Stimulated activated CD4-positive, alpha-beta T cell treated with anti-CD3 and anti-CD28 coated beads, Interleukin-12 subunit alpha, Interleukin-12 subunit beta, amount 100 ng/mL, for 48 hours (primary cell): ENCODE results near the gene PGAM1.
"Not testable (repeated sequence)": the region's sequence is repeated elsewhere in the genome, so short reads cannot be mapped to it uniquely, and the experiment has no call there.

Experiments
- DNase-seq, 3 donors: peaks; one replicate each; pipeline ENCODE4 v3.0.0-alpha.2; 2020; ENCODE audit warnings: low read depth in 2 of 3, low spot score in 1 of 3

The PGAM1 gene

DNA sequence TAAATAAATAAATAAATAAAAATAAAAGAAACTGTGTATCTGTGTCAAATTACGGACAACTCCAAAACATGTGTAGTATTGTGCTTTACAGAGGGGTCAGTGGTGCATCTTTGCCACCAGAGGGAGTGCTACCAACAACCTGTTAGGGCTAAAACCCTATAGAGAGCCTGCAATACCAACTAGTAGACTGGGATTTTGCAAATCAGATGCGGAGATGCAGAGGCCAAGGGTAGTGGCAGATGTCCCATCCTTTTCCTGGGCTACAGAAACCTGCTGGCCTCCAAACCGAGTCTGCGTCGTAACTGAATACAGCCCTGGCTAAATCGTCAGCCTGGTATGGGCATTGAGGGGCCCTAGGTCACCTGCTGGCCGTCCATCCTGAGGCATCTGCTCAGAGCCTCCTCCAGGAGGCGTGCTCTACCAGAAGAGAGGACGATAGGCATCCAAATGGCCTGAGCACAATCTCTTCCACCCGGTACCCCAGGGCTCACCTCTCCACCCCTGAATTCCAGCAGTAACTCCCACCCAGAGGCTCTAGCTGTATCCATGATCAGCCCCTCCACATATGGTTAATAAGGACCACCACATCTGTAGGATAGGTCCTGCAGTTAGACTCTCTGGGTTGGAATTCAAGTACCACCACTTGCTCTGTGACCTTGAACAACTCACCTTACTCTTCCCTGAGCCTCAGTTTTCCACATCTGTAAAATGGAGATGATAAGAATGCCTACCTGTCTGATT, 18.6 kb upstream of the PGAM1 start:
- DNase-seq, result peak in 1 of 3 donors; percentile 54

DNA sequence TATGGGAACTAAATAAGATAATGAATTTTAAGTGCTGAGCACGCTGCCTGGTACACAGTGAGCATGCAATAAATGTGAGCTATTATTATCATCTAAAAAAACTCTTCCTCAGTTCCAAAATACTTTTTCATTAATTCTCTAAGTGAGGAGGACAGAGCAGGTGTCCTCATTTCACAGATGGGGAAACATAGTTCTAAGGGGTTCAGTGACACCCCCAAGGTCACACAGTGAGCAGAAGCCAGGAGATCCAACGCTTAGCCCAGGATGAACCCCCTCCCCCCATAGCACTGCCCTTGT, 18.1 kb upstream of the PGAM1 start:
- no peak for DNase-seq

DNA sequence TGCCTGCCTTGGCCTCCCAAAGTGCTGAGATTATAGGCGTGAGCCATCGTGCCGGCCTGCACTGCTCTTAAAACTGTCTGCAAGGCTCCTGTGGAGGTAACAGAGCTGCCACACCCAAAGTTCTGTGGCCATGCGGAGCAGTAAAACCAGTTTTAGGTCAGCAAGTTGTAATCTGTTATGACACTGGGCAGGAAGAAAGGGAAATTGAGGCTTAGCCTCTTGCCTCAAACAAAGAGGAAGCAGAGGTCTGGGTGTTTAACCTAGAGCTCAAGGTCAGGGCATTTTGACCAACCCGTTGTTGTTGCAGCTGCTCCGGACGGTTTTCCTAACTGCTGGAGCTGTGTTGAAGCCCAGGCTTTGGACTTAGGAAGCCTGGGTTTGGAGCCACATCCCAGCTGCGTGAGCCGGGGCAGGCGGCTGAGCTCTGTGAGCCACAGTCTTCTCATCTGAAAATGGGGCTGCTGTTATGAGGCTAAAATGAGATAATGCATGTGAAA, 17.4 kb upstream of the PGAM1 start:
- no peak for DNase-seq

DNA sequence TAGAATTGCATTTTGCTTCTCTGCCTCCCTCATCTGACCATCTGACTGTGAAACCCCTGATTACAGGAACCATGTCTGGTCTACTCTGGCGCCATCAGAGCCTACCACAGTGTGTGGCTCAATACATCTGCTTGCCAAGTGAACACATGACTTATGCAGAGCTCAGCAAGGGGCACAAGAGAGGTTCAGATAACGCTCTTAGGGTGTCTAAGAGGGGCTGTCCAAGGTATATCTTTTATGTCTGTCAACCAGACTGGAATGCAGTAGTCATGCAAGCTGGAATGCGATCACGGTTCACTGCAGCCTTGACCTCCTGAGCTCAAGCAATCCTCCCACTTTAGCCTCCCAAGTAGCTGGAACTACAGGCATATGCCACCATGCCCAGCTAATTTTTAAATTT, 14.6 kb upstream of the PGAM1 start:
- DNase-seq, result no peak

DNA sequence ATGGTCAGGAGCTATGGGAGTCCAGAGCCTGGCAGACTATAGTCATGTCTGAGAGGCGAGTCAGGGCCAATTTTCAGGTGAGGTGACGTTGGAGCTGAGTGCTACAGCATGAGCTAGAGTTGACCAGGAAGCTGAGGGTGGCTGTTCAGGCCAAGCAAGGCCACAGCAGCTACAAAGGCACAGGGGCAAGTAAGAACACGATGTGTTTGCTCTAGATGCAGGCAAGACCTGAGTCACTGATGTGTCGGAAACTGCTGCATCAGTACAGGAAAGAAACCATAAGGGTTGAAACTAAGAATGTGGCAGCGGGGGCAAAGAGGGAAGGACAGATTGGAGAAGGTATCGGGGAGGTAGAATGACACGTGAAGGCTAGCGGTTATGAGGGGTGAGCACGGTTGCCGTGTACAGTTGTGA, 13.1 kb upstream of the PGAM1 start:
- DNase-seq, result peak; percentile 66 to 76 (median 71)

DNA sequence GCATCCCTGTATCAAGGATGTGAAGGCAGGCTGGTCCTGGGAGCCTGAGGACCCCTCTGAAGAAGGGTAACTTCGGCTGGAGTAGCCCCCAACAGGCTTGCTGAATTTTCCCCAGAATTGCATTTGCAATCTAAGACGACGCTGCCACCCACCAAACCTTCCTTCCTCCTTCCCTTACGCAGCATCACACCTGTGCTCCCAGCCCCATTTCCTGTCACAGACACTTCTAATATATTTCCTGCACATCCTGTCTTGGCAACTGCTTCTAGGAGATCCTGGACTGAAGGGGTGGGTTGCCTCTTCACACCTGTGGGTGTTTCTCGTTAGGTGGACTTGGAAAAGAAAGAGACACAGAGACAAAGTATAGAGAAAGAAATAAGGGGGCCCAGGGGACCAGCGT, 9.4 kb upstream of the PGAM1 start:
- DNase-seq, result no peak

DNA sequence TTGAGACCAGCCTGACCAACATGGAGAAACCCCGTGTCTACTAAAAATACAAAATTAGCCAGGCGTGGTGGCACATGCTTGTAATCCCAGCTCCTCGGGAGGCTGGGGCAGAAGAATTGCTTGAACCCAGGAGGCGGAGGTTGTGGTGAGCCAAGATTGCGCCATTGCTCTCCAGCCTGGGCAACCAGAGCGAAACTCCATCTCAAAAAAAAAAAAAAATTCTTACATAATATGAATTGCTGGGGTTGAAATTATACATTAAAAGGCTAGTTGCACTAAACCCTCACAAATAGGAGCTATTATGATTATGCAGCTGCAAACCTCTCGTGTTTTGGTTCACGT, 2.3 kb upstream of the PGAM1 start:
- not testable (repeated sequence) for DNase-seq

DNA sequence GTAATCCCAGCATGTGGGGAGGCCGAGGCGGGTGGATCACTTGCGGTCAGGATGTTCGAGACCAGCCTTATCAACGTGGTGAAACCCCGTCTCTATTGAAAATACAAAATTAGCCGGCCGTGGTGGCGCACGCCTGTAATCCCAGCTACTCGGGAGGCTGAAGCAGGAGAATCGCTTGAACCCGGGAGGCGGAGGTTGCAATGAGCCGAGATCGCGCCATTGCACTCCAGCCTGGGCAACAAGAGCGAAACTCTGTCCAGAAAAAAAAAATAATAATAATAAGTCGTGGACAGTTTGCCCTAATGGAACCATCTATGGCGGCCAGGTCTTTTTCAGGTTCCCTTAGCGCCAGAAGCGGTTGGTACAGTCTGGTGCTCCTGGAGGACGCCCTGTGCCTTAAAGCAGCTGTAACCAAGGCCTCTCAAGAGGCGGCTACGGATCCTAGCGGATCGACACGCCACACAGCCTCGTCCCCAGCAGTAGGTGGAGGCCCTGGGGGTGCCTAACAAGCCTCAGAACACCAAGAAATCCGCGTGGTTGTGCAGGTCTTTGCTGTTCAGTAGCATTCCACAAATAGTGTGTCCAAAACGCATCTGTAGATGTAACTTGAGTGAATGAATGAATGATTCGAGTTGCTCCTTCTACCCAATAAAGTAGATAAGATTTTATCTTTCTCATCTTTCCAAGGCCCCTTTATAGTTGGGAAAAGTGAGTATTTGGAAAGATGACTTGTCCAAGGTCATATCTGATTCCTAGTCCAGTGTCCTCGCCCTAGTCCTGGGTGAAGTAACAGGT, 982 bp downstream of the PGAM1 start:
- no peak for DNase-seq

DNA sequence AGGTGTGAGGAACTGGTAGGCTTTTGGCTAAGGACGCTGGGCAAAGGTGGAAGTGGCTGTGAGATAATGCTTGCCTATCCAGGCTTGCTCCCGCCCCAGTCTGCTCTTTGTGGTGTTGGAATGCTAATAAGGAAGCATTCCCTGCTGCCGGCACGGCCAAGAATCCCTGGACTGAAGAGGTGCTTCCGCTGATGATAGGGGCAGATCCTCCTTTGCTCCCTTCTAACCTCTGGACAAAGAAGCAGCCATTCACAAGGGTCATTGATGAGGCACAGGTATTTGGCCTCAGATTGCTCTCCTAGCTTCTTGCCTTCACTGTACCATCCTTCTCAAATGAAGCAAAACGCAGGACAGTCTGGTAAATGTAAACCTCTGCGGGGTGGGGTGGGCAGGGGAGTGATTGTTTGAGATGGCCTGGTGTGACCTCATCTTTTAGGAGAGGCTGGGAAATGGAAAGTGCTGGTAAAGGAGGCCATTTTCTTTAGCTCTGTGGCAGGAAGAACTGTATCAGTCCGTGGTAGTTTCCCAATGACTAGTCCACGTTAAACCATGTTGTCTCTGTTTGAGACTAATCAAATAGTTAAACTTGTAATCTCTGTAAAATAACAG, 1.7 kb downstream of the PGAM1 start:
- no peak for DNase-seq

DNA sequence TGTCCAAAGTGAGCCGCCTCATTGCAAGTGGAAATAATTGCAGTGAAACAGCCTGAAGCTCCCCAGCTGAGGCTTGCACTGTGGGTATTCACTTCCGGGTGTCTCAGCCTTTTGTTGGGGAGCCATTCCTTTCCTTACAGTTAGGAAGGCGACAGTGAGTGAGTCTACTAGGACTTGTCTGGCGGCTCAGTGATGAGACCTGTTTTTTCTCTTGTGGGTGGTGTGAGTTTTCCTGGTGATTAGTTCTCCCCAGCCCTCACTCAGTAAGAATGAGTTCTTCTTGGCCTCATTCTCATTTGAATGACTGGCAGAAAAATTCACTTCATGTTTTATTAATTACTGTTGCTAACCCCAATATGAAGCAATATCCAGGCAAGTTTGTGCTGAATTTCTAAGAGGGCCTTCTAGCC, 2.6 kb downstream of the PGAM1 start:
- no peak for DNase-seq

DNA sequence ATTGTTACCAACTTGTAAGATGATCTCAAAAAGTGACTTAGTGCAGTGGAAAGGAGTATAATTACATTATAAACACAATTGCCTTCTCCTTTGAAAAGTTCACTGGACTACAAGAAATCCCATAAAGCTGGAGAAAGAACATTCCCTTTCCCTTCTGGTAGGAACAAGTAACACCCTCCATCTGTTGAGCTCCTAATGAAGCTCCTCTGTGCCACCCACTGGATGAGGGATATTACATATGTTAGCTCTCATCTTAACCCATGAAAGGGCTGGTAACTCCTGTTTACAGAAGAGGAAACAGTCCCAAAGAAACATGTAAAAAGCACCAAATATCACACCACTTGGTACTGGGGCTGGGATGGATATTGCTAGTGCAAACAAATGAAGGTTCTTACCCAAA, 8.1 kb downstream of the PGAM1 start:
- DNase-seq, result no peak

DNA sequence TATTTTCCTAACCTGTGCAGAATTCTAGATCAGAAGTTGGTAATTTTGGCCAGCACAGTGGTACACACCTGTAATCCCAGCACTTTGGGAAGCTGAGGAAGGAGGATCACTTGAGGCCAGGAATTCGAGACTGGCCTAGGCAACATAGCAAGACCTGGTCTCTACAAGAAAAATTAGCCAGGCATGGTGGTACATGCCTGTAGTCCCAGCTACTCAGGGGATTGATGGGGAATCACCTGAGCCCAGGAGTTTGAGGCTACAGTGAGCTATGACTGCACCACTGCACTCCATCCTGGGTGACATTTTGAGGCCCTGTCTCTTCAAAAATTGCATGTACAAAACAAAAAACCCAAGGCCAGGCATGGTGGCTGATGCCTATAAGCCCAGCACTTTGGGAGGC, 8.6 kb downstream of the PGAM1 start:
- no peak for DNase-seq

DNA sequence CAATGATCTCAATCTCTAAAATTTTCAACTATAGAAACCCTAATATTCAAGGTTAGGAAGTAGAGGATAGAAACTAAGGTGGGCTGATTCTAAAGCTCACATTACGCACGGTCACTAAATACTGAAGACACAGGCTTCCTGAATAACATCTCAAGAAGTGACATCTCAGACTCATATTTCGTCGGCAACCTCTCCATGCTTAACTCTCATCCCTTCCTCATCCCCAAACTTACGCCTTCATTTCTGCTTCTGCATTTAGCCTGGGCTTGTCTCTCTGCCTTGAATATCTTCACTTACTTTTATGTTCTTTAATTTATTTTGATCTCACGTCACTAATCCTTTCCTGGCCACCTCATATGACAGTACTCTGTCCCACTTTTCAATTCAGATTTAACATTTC, 9.2 kb downstream of the PGAM1 start:
- DNase-seq, result no peak

DNA sequence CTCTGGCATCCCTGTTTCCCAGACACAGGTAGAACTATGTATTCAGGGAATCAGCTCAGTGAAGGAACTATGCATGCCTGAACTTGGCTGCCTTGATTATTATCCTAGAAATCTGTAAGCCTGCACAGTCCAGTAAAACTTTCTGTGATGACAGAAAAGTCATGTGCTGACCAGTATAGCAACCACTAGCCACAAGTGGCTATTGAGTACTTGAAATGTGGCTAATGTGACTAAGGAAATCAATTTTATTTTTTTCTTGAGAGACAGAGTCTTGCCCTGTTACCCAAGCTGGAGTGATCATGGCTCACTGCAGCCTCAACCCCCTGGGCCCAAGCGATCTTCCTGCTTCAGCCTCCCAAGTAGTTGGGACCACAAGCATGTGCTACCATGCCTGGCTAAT, 16.3 kb downstream of the PGAM1 start:
- no peak for DNase-seq

DNA sequence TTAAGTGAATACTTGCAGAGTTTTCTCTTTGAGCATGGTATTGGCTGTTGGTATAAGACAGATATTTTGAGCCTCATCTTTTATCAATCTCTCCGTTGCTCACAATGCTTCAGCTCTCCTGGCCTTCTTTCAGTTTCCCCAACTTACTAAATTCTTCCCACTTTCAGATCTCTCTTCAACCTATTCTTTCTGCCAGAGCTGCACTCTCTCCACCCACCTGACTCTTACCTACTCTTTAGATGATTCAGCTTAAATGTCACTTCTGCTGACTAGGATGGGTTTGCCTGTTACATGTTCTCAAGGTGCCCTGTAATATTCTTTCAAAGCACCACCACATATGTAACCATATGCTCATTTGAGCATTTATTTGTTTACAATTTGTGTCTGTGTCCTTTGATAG, 18.2 kb downstream of the PGAM1 start:
- no peak for DNase-seq

DNA sequence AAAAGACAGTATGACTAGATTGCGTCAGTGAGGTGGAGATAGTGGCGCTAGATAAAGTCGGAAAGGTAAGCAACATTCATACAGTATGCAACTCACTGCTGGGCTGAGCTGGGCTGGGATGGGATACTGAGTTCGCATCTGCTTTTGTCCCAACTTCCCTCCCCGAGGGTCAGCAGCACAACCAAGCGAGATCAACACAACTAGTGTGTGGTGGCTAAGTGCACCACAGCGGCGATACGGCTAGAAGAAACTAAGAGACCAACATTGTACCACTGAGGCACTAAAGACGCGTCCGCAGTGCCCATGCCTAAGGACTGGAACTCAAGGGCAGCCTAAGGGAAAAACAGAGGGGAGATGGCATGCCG, 19.3 kb downstream of the PGAM1 start:
- no peak for DNase-seq

DNA sequence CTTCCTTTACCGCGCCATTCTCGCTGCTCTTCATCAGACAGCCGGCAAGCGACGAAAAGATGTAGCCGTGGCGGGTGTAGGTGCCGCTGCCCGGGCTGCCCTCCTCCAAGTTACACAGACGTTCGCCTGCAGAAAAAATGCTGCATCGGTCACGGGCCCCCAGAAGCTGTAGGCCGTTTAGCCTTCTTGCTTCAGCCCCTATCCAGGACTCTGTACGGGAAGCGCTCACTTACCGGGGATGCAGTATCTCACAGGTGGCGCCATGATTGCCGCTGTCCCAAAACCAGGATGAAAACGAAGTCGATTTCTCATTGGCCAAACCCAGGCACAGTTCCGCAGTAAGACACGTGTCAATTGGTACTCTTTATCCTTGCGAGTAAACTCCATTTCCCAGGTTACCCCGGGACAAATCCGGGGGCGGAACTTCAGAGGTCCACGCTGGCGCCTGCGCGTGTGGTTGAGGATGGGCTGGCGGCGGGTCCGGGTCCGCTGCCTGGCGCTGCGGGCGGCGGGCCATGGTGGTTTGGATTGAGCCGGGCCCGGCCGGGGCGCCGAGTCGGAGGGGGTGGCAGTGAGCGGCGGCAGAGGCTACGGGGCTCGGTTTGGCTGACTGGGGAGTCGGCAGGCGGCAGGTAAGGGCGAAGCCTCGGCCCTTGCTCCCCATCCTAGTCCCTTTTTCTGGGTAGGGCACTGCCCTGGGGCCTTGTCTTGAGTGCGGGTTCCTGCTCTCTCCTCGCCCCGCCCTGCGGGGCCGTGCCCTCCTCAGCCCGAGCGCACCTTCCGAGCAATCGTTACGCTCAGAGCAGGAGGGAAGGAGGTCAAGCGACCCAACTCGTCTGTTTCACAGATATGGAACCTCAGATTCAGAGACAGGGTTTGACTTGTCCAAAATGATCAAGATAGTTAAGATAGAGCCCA, 20.0 kb downstream of the PGAM1 start, which contains the start of the genes EXOSC1 and ZDHHC16:
Gene EXOSC1 (minus strand): TSS at position 285 of the 918 bp plus-strand sequence. CDS start 21 bp downstream, at position 264.
Gene ZDHHC16 (plus strand): TSS at position 454 of the 918 bp plus-strand sequence. CDS start 5,501 bp downstream, outside the sequence.
- peak; percentile 87 to 93 (median 91) for DNase-seq

DNA sequence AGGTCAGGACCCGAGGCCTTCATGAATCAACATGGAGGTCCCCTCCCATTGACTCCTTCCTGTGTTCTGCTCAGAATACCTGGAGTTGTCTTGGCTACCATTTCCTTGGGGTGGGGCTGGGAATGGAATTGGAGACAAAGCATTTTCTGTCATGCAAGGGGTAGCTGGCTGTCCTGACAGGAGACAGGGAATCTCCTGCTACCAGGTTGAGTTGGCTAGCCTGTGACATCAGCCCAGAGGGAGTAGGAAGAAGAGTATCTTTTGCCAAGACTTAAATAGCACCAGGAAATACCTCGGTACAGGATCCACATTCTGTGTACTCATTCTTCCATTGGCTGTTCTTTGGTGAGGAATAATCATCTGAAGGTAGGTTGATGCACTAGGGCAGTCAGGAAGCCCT, 24.8 kb downstream of the PGAM1 start:
- no peak for DNase-seq

DNA sequence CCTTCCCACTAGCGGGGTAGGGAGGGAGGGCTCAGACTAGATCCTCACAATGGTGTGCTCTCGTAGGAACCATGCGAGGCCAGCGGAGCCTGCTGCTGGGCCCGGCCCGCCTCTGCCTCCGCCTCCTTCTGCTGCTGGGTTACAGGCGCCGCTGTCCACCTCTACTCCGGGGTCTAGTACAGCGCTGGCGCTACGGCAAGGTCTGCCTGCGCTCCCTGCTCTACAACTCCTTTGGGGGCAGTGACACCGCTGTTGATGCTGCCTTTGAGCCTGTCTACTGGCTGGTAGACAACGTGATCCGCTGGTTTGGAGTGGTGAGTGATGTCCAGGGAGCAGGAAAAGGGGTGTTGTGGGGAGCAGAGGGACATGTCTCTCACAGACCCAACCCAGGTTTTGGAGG, 25.6 kb downstream of the PGAM1 start:
- no peak for DNase-seq

DNA sequence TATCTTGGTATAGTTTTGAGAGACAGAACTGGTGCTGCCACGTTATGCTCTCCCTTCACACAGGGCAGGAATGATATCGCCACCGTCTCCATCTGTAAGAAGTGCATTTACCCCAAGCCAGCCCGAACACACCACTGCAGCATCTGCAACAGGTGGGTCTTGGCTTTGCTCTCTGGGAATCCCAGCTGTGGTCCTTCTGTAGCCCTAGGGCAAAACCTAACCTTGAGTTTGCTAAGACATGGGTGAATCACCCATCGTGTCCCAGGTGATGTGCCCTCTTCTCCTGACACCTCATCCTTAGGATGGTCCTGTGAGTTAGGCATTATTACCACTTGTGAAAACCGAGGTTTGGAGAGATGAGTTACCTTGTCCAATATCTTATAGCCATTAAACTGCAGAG, 26.4 kb downstream of the PGAM1 start:
- no peak for DNase-seq
